Thoracic aorta (tissue), 2 donors: Measurements from ENCODE around the gene MLH1. TPM values are rescaled to one million over a fixed set of nuclear protein-coding genes. Genes with fewer than 3 reads are reported as not detected.

Experiments
- ATAC-seq: fragments of 150-250 bp; one replicate; pipeline ENCODE4 v1.8.0; 2017; ENCODE audit warnings: low read depth; ENCODE audit not compliant: insufficient number of reproducible peaks, low FRiP score
- DNase-seq: peaks from one replicate; pipeline ENCODE4 v3.0.0-alpha.2; 2020; ENCODE audit warnings: low spot score
- H3K27ac ChIP-seq, 2 donors: fragments of 200-600 bp; sonication (generic); 1 replicate in 1 of 2; 2 replicates in 1 of 2; pipeline ENCODE4 v1.5.1; 2016; ENCODE audit warnings: mild to moderate bottlenecking in 2 of 2, moderate library complexity in 2 of 2
- H3K27me3 ChIP-seq: fragments of 200-600 bp; sonication (generic); replicated peaks from 2 replicates; pipeline ENCODE4 v1.6.0; 2016; ENCODE audit warnings: mild to moderate bottlenecking; ENCODE audit not compliant: insufficient read depth
- H3K36me3 ChIP-seq: fragments of 200-600 bp; sonication (generic); one replicate; pipeline ENCODE4 v1.5.1; 2016
- H3K4me1 ChIP-seq, 2 donors: fragments of 200-600 bp; sonication (generic); 1 replicate in 1 of 2; 2 replicates in 1 of 2; pipeline versions ENCODE4 v1.5.1 to v1.6.0; 2016; ENCODE audit warnings: low read depth in 2 of 2, mild to moderate bottlenecking in 1 of 2; ENCODE audit not compliant: control insufficient read depth in 1 of 2
- H3K4me3 ChIP-seq: fragments of 200-600 bp; sonication (generic); 2 replicates; pipeline ENCODE4 v1.5.1; 2016; ENCODE audit warnings: mild to moderate bottlenecking
- H3K9me3 ChIP-seq: fragments of 200-600 bp; sonication (generic); 2 replicates; pipeline ENCODE4 v1.5.1; 2016
- total RNA-seq, 2 donors: library from RNA; depleted of rRNA; stranded (reverse); fragments of >200 nt; gene quantifications; one replicate each; pipeline versions ENCODE4 v1.1.0 to v1.2.3, GENCODE V29; 2016
- TF ChIP-seq, protein P1 (sequence below): fragments of 200-600 bp; sonication (generic); IDR thresholded peaks from one replicate; pipeline ENCODE4 v1.5.1; 2019; ENCODE audit warnings: antibody characterized with exemption

Gene MLH1
- total RNA-seq, 2 donors from 2014 or later = 33.6 to 75.6 TPM

GRCh38 chr3:36991923-36992805, 1.2 kb upstream of the MLH1 start:
- Histone ChIP-seq H3K9me3 (no peaks in the 10 kb centered on the region), H3K27me3 (no peaks in the 10 kb centered on the region), H3K4me3 (peak overlapping the region; percentile 90), H3K4me1 (peaks cover 34 to 64% of the 10 kb centered on the region in 2 donors), H3K36me3 (peaks cover 4% of the 10 kb centered on the region), H3K27ac (peak overlapping the region; percentile 98)
- ATAC-seq = no peak
- TF ChIP-seq, protein P1, sequence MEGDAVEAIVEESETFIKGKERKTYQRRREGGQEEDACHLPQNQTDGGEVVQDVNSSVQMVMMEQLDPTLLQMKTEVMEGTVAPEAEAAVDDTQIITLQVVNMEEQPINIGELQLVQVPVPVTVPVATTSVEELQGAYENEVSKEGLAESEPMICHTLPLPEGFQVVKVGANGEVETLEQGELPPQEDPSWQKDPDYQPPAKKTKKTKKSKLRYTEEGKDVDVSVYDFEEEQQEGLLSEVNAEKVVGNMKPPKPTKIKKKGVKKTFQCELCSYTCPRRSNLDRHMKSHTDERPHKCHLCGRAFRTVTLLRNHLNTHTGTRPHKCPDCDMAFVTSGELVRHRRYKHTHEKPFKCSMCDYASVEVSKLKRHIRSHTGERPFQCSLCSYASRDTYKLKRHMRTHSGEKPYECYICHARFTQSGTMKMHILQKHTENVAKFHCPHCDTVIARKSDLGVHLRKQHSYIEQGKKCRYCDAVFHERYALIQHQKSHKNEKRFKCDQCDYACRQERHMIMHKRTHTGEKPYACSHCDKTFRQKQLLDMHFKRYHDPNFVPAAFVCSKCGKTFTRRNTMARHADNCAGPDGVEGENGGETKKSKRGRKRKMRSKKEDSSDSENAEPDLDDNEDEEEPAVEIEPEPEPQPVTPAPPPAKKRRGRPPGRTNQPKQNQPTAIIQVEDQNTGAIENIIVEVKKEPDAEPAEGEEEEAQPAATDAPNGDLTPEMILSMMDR = no peak
- no peak for DNase-seq

GRCh38 chr3:36992806-36993325, 452 bp upstream of the MLH1 start, which contains the start of gene EPM2AIP1:
Gene EPM2AIP1 (minus strand): TSS chr3:36993131. CDS start chr3:36993077, 54 bp downstream.
- H3K4me3 ChIP-seq = peak within 1 kb of the TSS; percentile 90
- TF ChIP-seq, protein P1 = peak; percentile 47
- peaks cover 34 to 59% of the 10 kb centered on the region in 2 donors for H3K4me1 ChIP-seq
- H3K36me3 ChIP-seq = peaks cover 4% of the 10 kb centered on the region
- peak within 1 kb of the TSS; percentile 98 for H3K27ac ChIP-seq
- no peaks in the 10 kb centered on the region for H3K27me3 ChIP-seq
- no peak for DNase-seq
- peak; percentile 27 for ATAC-seq
- H3K9me3 ChIP-seq = no peaks in the 10 kb centered on the region

- Histone ChIP-seq H3K27ac (no peak overlapping the region), H3K9me3 (no peaks in the 10 kb centered on the region), H3K4me1 (no peaks in the 10 kb centered on the region), H3K4me3 (no peak overlapping the region), H3K36me3 (peaks cover 61% of the 10 kb centered on the region), H3K27me3 (no peaks in the 10 kb centered on the region)
- TF ChIP-seq, protein P1 = no peak
- DNase-seq (no peak), ATAC-seq (no peak)
These were observed 21.3 kb downstream of the MLH1 start for GRCh38 chr3:37014620-37015019.

DNA sequence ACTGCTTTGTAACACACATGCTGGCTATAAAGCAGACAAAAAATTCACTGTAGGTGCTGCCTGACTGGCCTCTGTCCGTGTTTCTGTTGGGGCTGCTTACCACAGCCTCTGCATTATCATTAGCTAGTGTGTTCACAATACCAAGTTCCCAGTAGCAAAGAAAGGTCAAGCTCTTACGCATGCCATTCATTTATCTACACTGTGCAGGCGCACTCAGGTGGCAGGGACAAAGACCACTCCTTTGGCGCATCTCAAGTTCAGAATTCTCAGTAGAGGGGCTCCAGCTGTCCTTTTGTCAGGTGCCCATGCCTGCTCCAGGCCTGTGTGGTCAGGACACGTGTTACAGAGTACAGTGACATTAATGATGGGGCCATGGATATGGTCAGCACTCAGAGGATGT, 22.3 kb downstream of the MLH1 start:
- ATAC-seq (no peak), DNase-seq (no peak)
- Histone ChIP-seq H3K36me3 (peaks cover 60% of the 10 kb centered on the region), H3K27ac (no peak overlapping the region), H3K9me3 (no peaks in the 10 kb centered on the region), H3K4me1 (no peaks in the 10 kb centered on the region), H3K4me3 (no peak overlapping the region), H3K27me3 (no peaks in the 10 kb centered on the region)
- TF ChIP-seq, protein P1 = no peak

- no peak for ATAC-seq
- Histone ChIP-seq H3K27me3 (no peaks in the 10 kb centered on the region), H3K27ac (no peak overlapping the region), H3K36me3 (peaks cover 64% of the 10 kb centered on the region), H3K9me3 (no peaks in the 10 kb centered on the region), H3K4me3 (no peak overlapping the region), H3K4me1 (no peaks in the 10 kb centered on the region)
- TF ChIP-seq, protein P1 = no peak
- DNase-seq = no peak
These were observed 23.6 kb downstream of the MLH1 start for GRCh38 chr3:37016903-37017302.
